Stimulated activated naive B cell treated with anti-CD40 and anti-IgM and Interleukin-4, amounts not matched to agents 10 μg/mL and 1 μg/mL and 100 μg/mL, for 72 hours (primary cell): ENCODE measurements around the gene FHL2.

ENCODE experiments used
- ATAC-seq, 2 donors: fragments of 150-1000 bp; cut with Tn5 transposase; replicated peaks; 2 replicates each; pipeline ENCODE4 v1.10.0; 2021; ENCODE audit warnings: moderate library complexity in 1 of 2
- DNase-seq: peaks from one replicate; pipeline ENCODE4 v3.0.0; 2021
- H3K27ac Mint-ChIP-seq: one replicate; pipeline ENCODE4 v1.8.0; 2022; ENCODE audit warnings: mild to moderate bottlenecking, mixed read lengths
- H3K27me3 Mint-ChIP-seq, 2 donors: one replicate each; pipeline ENCODE4 v1.8.0; 2022; ENCODE audit warnings: mixed read lengths in 2 of 2
- H3K36me3 Mint-ChIP-seq, 2 donors: one replicate each; pipeline ENCODE4 v1.8.0; 2022; ENCODE audit warnings: mixed read lengths in 2 of 2, mild to moderate bottlenecking in 1 of 2
- H3K4me1 Mint-ChIP-seq, 2 donors: one replicate each; pipeline ENCODE4 v1.8.0; 2022; ENCODE audit warnings: mixed read lengths in 2 of 2, mild to moderate bottlenecking in 1 of 2
- H3K4me3 Mint-ChIP-seq, 2 donors: one replicate each; pipeline ENCODE4 v1.8.0; 2022; ENCODE audit warnings: mild to moderate bottlenecking in 2 of 2, mixed read lengths in 2 of 2, moderate library complexity in 1 of 2
- H3K9me3 Mint-ChIP-seq, 2 donors: one replicate each; pipeline ENCODE4 v1.8.0; 2022; ENCODE audit warnings: mixed read lengths in 2 of 2, mild to moderate bottlenecking in 1 of 2

FHL2 gene

GRCh38 chr2:105398336-105399206, at the start of gene FHL2:
FHL2 (minus strand) TSS chr2:105399051; CDS start chr2:105386516, 12,535 bp downstream.
- Mint-ChIP-seq H3K4me1 (peaks cover 3 to 10% of the 10 kb centered on the region in 2 donors), H3K27ac (peak within 1 kb of the TSS; percentile 51), H3K27me3 (peaks cover 46 to 70% of the 10 kb centered on the region in 2 donors), H3K36me3 (no peaks in the 10 kb centered on the region), H3K9me3 (no peaks in the 10 kb centered on the region), H3K4me3 (peak within 1 kb of the TSS; percentile 79 to 85)
- ATAC-seq (peak; percentile 99), DNase-seq (peak; percentile 55)

- Mint-ChIP-seq H3K36me3 (no peaks in the 10 kb centered on the region), H3K9me3 (no peaks in the 10 kb centered on the region), H3K4me3 (no peak overlapping the region), H3K27me3 (peaks cover 21 to 23% of the 10 kb centered on the region in 2 donors), H3K27ac (no peak overlapping the region), H3K4me1 (no peaks in the 10 kb centered on the region)
- no peak for DNase-seq
- ATAC-seq, result no peak
Observed at GRCh38 chr2:105447476-105447875, 48.6 kb upstream of the FHL2 start.

- Mint-ChIP-seq H3K4me1 (no peaks in the 10 kb centered on the region), H3K36me3 (no peaks in the 10 kb centered on the region), H3K9me3 (no peaks in the 10 kb centered on the region), H3K4me3 (no peak overlapping the region), H3K27me3 (peaks cover 20 to 21% of the 10 kb centered on the region in 2 donors), H3K27ac (no peak overlapping the region)
- DNase-seq, result no peak
- ATAC-seq, result no peak
Observed at GRCh38 chr2:105446501-105446900, 47.6 kb upstream of the FHL2 start.

GRCh38 chr2:105445976-105446375, 47.1 kb upstream of the FHL2 start:
- H3K9me3 Mint-ChIP-seq, result no peaks in the 10 kb centered on the region
- no peak overlapping the region for H3K27ac Mint-ChIP-seq
- H3K36me3 Mint-ChIP-seq, result no peaks in the 10 kb centered on the region
- no peak for ATAC-seq
- DNase-seq, result no peak
- peaks cover 18 to 24% of the 10 kb centered on the region in 2 donors for H3K27me3 Mint-ChIP-seq
- H3K4me3 Mint-ChIP-seq, result no peak overlapping the region
- H3K4me1 Mint-ChIP-seq, result no peaks in the 10 kb centered on the region

GRCh38 chr2:105445498-105445897, 46.6 kb upstream of the FHL2 start:
- ATAC-seq, result no peak
- DNase-seq, result no peak
- Mint-ChIP-seq H3K4me3 (no peak overlapping the region), H3K36me3 (no peaks in the 10 kb centered on the region), H3K4me1 (no peaks in the 10 kb centered on the region), H3K27me3 (peaks cover 21 to 27% of the 10 kb centered on the region in 2 donors), H3K27ac (no peak overlapping the region), H3K9me3 (no peaks in the 10 kb centered on the region)

GRCh38 chr2:105443617-105444598, 45.1 kb upstream of the FHL2 start:
- H3K9me3 Mint-ChIP-seq, result no peaks in the 10 kb centered on the region
- H3K36me3 Mint-ChIP-seq, result no peaks in the 10 kb centered on the region
- no peak overlapping the region for H3K4me3 Mint-ChIP-seq
- no peaks in the 10 kb centered on the region for H3K4me1 Mint-ChIP-seq
- DNase-seq (no peak), ATAC-seq (no peak)
- peaks cover 25 to 27% of the 10 kb centered on the region in 2 donors for H3K27me3 Mint-ChIP-seq
- no peak overlapping the region for H3K27ac Mint-ChIP-seq

- Mint-ChIP-seq H3K36me3 (no peaks in the 10 kb centered on the region), H3K4me1 (no peaks in the 10 kb centered on the region), H3K4me3 (no peak overlapping the region), H3K27ac (no peak overlapping the region), H3K27me3 (peaks cover 22 to 24% of the 10 kb centered on the region in 2 donors), H3K9me3 (no peaks in the 10 kb centered on the region)
- no peak for DNase-seq
- ATAC-seq, result no peak
Observed at GRCh38 chr2:105442721-105443120, 43.9 kb upstream of the FHL2 start.

- Mint-ChIP-seq H3K36me3 (no peaks in the 10 kb centered on the region), H3K9me3 (no peaks in the 10 kb centered on the region), H3K27me3 (peaks cover 16 to 24% of the 10 kb centered on the region in 2 donors), H3K4me3 (no peak overlapping the region), H3K27ac (no peak overlapping the region), H3K4me1 (no peaks in the 10 kb centered on the region)
- DNase-seq (no peak), ATAC-seq (no peak)
Observed at GRCh38 chr2:105442056-105442455, 43.2 kb upstream of the FHL2 start.

GRCh38 chr2:105439141-105439540, 40.3 kb upstream of the FHL2 start:
- no peaks in the 10 kb centered on the region for H3K36me3 Mint-ChIP-seq

GRCh38 chr2:105438104-105438929, 39.5 kb upstream of the FHL2 start:
- Mint-ChIP-seq H3K9me3 (no peaks in the 10 kb centered on the region), H3K36me3 (no peaks in the 10 kb centered on the region), H3K27ac (no peak overlapping the region), H3K27me3 (peaks cover 13 to 26% of the 10 kb centered on the region in 2 donors), H3K4me1 (no peaks in the 10 kb centered on the region), H3K4me3 (no peak overlapping the region)
- no peak for DNase-seq
- ATAC-seq, result no peak

More at GRCh38 chr2:105439141-105439540, 40.3 kb upstream of the FHL2 start:
- H3K4me3 Mint-ChIP-seq, result no peak overlapping the region
- DNase-seq (no peak), ATAC-seq (no peak)
- H3K27ac Mint-ChIP-seq, result no peak overlapping the region
- no peaks in the 10 kb centered on the region for H3K4me1 Mint-ChIP-seq
- no peaks in the 10 kb centered on the region for H3K9me3 Mint-ChIP-seq
- H3K27me3 Mint-ChIP-seq, result peaks cover 14 to 18% of the 10 kb centered on the region in 2 donors

- H3K4me3 Mint-ChIP-seq, result no peak overlapping the region
- H3K27me3 Mint-ChIP-seq, result peaks cover 13 to 27% of the 10 kb centered on the region in 2 donors
- DNase-seq, result no peak
- H3K4me1 Mint-ChIP-seq, result no peaks in the 10 kb centered on the region
- H3K9me3 Mint-ChIP-seq, result no peaks in the 10 kb centered on the region
- ATAC-seq, result no peak
- no peaks in the 10 kb centered on the region for H3K36me3 Mint-ChIP-seq
- no peak overlapping the region for H3K27ac Mint-ChIP-seq
Observed at GRCh38 chr2:105437708-105438103, 38.9 kb upstream of the FHL2 start.

GRCh38 chr2:105432749-105433148, 33.9 kb upstream of the FHL2 start:
- Mint-ChIP-seq H3K4me3 (no peak overlapping the region), H3K36me3 (no peaks in the 10 kb centered on the region), H3K27me3 (peaks cover 8 to 9% of the 10 kb centered on the region in 2 donors), H3K9me3 (peaks cover 0 to 3% of the 10 kb centered on the region in 2 donors), H3K27ac (no peak overlapping the region), H3K4me1 (no peaks in the 10 kb centered on the region)
- no peak for DNase-seq
- no peak for ATAC-seq

- Mint-ChIP-seq H3K27ac (no peak overlapping the region), H3K4me1 (no peaks in the 10 kb centered on the region), H3K36me3 (no peaks in the 10 kb centered on the region), H3K9me3 (peaks cover 0 to 3% of the 10 kb centered on the region in 2 donors), H3K4me3 (no peak overlapping the region), H3K27me3 (peaks cover 8 to 9% of the 10 kb centered on the region in 2 donors)
- DNase-seq, result no peak
- ATAC-seq, result no peak
Observed at GRCh38 chr2:105432044-105432399, 33.2 kb upstream of the FHL2 start.
